ENCODE results near the gene CCDC74A. TPM values are rescaled to one million over a fixed set of nuclear protein-coding genes. Genes with fewer than 3 reads are reported as not detected.
A peak's percentile ranks its signal among the peaks of the same experiment; 100 is the strongest.
"Not testable (repeated sequence)": the region's sequence is repeated elsewhere in the genome, so short reads cannot be mapped to it uniquely, and the experiment has no call there.

CCDC74A gene
- total RNA-seq, 2 experiments from 2014 or later: 9.4 to 10.0 TPM

- Mint-ChIP-seq H3K27ac (peak overlapping the region; percentile 93), H3K4me3 (peak overlapping the region; percentile 89), H3K4me1 (ENCODE audit: low read depth) (peaks cover 48% of the 10 kb centered on the region), H3K36me3 (ENCODE audit: low read depth) (peaks cover 35% of the 10 kb centered on the region)
- H3K27me3 Mint-ChIP-seq (ENCODE audit: low read depth); H3K9me3 Mint-ChIP-seq (ENCODE audit: insufficient read depth); POLR2A ChIA-PET; ATAC-seq; CTCF ChIA-PET: not testable (repeated sequence)
- peak; percentile 44 for DNase-seq
These were observed 36.8 kb upstream of the CCDC74A start for GRCh38 chr2:131490616-131491468.

- peak overlapping the region; percentile 89 for H3K4me3 Mint-ChIP-seq
- peaks cover 35% of the 10 kb centered on the region for H3K36me3 Mint-ChIP-seq (ENCODE audit: low read depth)
- CTCF ChIA-PET: interaction anchor here (0.9 to 3.3 kb wide), 3 partner anchors 12 to 36 kb away, joined by 3 to 22 read pairs (median 21); partner anchors contain the start of gene CCDC74A
- ATAC-seq; H3K27me3 Mint-ChIP-seq (ENCODE audit: low read depth); POLR2A ChIA-PET; H3K9me3 Mint-ChIP-seq (ENCODE audit: insufficient read depth): not testable (repeated sequence)
- DNase-seq: peak; percentile 26
- H3K27ac Mint-ChIP-seq: peak overlapping the region; percentile 93
- H3K4me1 Mint-ChIP-seq (ENCODE audit: low read depth): peaks cover 53% of the 10 kb centered on the region
These were observed 36.2 kb upstream of the CCDC74A start for GRCh38 chr2:131491469-131491836.

- H3K27me3 Mint-ChIP-seq (ENCODE audit: low read depth); H3K9me3 Mint-ChIP-seq (ENCODE audit: insufficient read depth); DNase-seq: not testable (repeated sequence)
- Mint-ChIP-seq H3K27ac (peak within 1 kb of the TSS; percentile 98), H3K4me1 (ENCODE audit: low read depth) (peaks cover 58% of the 10 kb centered on the region), H3K36me3 (ENCODE audit: low read depth) (peaks cover 35% of the 10 kb centered on the region), H3K4me3 (peak within 1 kb of the TSS; percentile 95)
- ATAC-seq: peak; percentile 9
- ChIA-PET POLR2A (interaction anchor here (0.7 to 2.3 kb wide), 4 partner anchors 11 to 1311 kb away, joined by 3 to 17 read pairs (median 4); partner anchors contain the start of gene SMPD4), CTCF (interaction anchor here (0.9 to 3.3 kb wide), 8 partner anchors 8 to 338 kb away, joined by 3 to 22 read pairs (median 10); partner anchors contain the start of gene CCDC74A)
These were observed 35.7 kb upstream of the CCDC74A start, which contains the start of gene MZT2A for GRCh38 chr2:131492015-131492417. TSS of gene MZT2A (minus strand) at chr2:131492397. CDS start at chr2:131492376, 21 bp downstream.

- peaks cover 39% of the 10 kb centered on the region for H3K36me3 Mint-ChIP-seq (ENCODE audit: low read depth)
- ChIA-PET POLR2A (interaction anchor here (0.7 to 2.3 kb wide), 8 partner anchors 11 to 1312 kb away, joined by 3 to 17 read pairs (median 4); partner anchors contain the start of genes CCDC74A, IMP4 and SMPD4), CTCF (interaction anchor here (0.6 to 3.3 kb wide), 11 partner anchors 9 to 400 kb away, joined by 3 to 22 read pairs (median 8); partner anchors contain the start of gene CCDC74A)
- peak; percentile 84 for ATAC-seq
- DNase-seq: peak; percentile 97
- peaks cover 63% of the 10 kb centered on the region for H3K4me1 Mint-ChIP-seq (ENCODE audit: low read depth)
- H3K27me3 Mint-ChIP-seq (ENCODE audit: low read depth): no peaks in the 10 kb centered on the region
- H3K9me3 Mint-ChIP-seq (ENCODE audit: insufficient read depth): no peaks in the 10 kb centered on the region
- H3K27ac Mint-ChIP-seq: peak overlapping the region; percentile 98
- H3K4me3 Mint-ChIP-seq: peak overlapping the region; percentile 95
These were observed 35.1 kb upstream of the CCDC74A start for GRCh38 chr2:131492418-131493198.

GRCh38 chr2:131493199-131493968 lies 34.3 kb upstream of the CCDC74A start:
- peak; percentile 29 for ATAC-seq
- Mint-ChIP-seq H3K4me3 (peak overlapping the region; percentile 95), H3K27me3 (ENCODE audit: low read depth) (no peaks in the 10 kb centered on the region), H3K36me3 (ENCODE audit: low read depth) (peaks cover 41% of the 10 kb centered on the region), H3K4me1 (ENCODE audit: low read depth) (peaks cover 63% of the 10 kb centered on the region), H3K9me3 (ENCODE audit: insufficient read depth) (no peaks in the 10 kb centered on the region), H3K27ac (peak overlapping the region; percentile 98)
- ChIA-PET POLR2A (interaction anchor here (0.7 to 2.3 kb wide), 6 partner anchors 10 to 1151 kb away, joined by 3 to 17 read pairs (median 4); partner anchors contain the start of genes CCDC74A and IMP4), CTCF (interaction anchor here (0.6 to 3.3 kb wide), 10 partner anchors 10 to 401 kb away, joined by 3 to 22 read pairs (median 8); partner anchors contain the start of gene CCDC74A)
- no peak for DNase-seq

- POLR2A ChIA-PET: not testable (repeated sequence)
These were observed 32.2 kb upstream of the CCDC74A start for GRCh38 chr2:131495506-131495905.

GRCh38 chr2:131498321-131498973 lies 29.2 kb upstream of the CCDC74A start:
- H3K27ac Mint-ChIP-seq: peak overlapping the region; percentile 77
- H3K4me3 Mint-ChIP-seq; ATAC-seq; DNase-seq; CTCF ChIA-PET; POLR2A ChIA-PET; H3K27me3 Mint-ChIP-seq (ENCODE audit: low read depth); H3K9me3 Mint-ChIP-seq (ENCODE audit: insufficient read depth): not testable (repeated sequence)
- peaks cover 57% of the 10 kb centered on the region for H3K36me3 Mint-ChIP-seq (ENCODE audit: low read depth)
- H3K4me1 Mint-ChIP-seq (ENCODE audit: low read depth): peaks cover 62% of the 10 kb centered on the region

More at GRCh38 chr2:131495506-131495905, 32.2 kb upstream of the CCDC74A start:
- peaks cover 63% of the 10 kb centered on the region for H3K4me1 Mint-ChIP-seq (ENCODE audit: low read depth)
- H3K27me3 Mint-ChIP-seq (ENCODE audit: low read depth); DNase-seq; CTCF ChIA-PET; H3K9me3 Mint-ChIP-seq (ENCODE audit: insufficient read depth); ATAC-seq: not testable (repeated sequence)
- peaks cover 46% of the 10 kb centered on the region for H3K36me3 Mint-ChIP-seq (ENCODE audit: low read depth)
- peak overlapping the region; percentile 57 for H3K27ac Mint-ChIP-seq
- peak overlapping the region; percentile 25 for H3K4me3 Mint-ChIP-seq

- Mint-ChIP-seq H3K4me3 (peak overlapping the region; percentile 49), H3K27ac (peak overlapping the region; percentile 91), H3K4me1 (ENCODE audit: low read depth) (peaks cover 46% of the 10 kb centered on the region), H3K36me3 (ENCODE audit: low read depth) (peaks cover 78% of the 10 kb centered on the region)
- ChIA-PET CTCF (interaction anchor here (3.0 kb wide), 1 partner anchor 10 kb away, joined by 22 read pairs; the partner anchor contains the start of gene MZT2A), POLR2A (interaction anchor here (2.8 kb wide), 1 partner anchor 10 kb away, joined by 17 read pairs; the partner anchor contains the start of gene MZT2A)
- ATAC-seq; H3K27me3 Mint-ChIP-seq (ENCODE audit: low read depth); DNase-seq; H3K9me3 Mint-ChIP-seq (ENCODE audit: insufficient read depth): not testable (repeated sequence)
These were observed 24.1 kb upstream of the CCDC74A start for GRCh38 chr2:131503587-131503986.

- POLR2A ChIA-PET: interaction anchor here (2.8 kb wide), 1 partner anchor 11 kb away, joined by 17 read pairs; the partner anchor contains the start of gene MZT2A
- peaks cover 75% of the 10 kb centered on the region for H3K36me3 Mint-ChIP-seq (ENCODE audit: low read depth)
- H3K4me3 Mint-ChIP-seq: peak overlapping the region; percentile 49
These were observed 23.5 kb upstream of the CCDC74A start for GRCh38 chr2:131504082-131504750.

GRCh38 chr2:131509615-131510014 lies 18.1 kb upstream of the CCDC74A start:
- no peaks in the 10 kb centered on the region for H3K9me3 Mint-ChIP-seq (ENCODE audit: insufficient read depth)
- ATAC-seq (no peak), DNase-seq (no peak)
- H3K27ac Mint-ChIP-seq: no peak overlapping the region
- CTCF ChIA-PET: no interaction called here
- H3K27me3 Mint-ChIP-seq (ENCODE audit: low read depth): no peaks in the 10 kb centered on the region
- POLR2A ChIA-PET: no interaction called here
- H3K36me3 Mint-ChIP-seq (ENCODE audit: low read depth): peaks cover 49% of the 10 kb centered on the region
- no peak overlapping the region for H3K4me3 Mint-ChIP-seq
- peaks cover 32% of the 10 kb centered on the region for H3K4me1 Mint-ChIP-seq (ENCODE audit: low read depth)

More at GRCh38 chr2:131504082-131504750, 23.5 kb upstream of the CCDC74A start:
- H3K27me3 Mint-ChIP-seq (ENCODE audit: low read depth); H3K9me3 Mint-ChIP-seq (ENCODE audit: insufficient read depth): not testable (repeated sequence)
- peak overlapping the region; percentile 91 for H3K27ac Mint-ChIP-seq
- CTCF ChIA-PET: interaction anchor here (3.0 kb wide), 1 partner anchor 11 kb away, joined by 22 read pairs; the partner anchor contains the start of gene MZT2A
- DNase-seq: peak; percentile 34
- peaks cover 40% of the 10 kb centered on the region for H3K4me1 Mint-ChIP-seq (ENCODE audit: low read depth)
- ATAC-seq: peak; percentile 91
